GM12801 (cell line): ENCODE data around the gene UBE2G1.

Experiments
- TF ChIP-seq, protein P1 (sequence below): IDR thresholded peaks from one replicate; pipeline ENCODE4 v1.5.1; 2011; ENCODE audit warnings: control low read depth; ENCODE audit not compliant: insufficient read length; ENCODE audit errors: extremely low read depth

The UBE2G1 gene

GRCh38 chr17:4314618-4315017, 51.9 kb downstream of the UBE2G1 start:
- TF ChIP-seq, protein P1, sequence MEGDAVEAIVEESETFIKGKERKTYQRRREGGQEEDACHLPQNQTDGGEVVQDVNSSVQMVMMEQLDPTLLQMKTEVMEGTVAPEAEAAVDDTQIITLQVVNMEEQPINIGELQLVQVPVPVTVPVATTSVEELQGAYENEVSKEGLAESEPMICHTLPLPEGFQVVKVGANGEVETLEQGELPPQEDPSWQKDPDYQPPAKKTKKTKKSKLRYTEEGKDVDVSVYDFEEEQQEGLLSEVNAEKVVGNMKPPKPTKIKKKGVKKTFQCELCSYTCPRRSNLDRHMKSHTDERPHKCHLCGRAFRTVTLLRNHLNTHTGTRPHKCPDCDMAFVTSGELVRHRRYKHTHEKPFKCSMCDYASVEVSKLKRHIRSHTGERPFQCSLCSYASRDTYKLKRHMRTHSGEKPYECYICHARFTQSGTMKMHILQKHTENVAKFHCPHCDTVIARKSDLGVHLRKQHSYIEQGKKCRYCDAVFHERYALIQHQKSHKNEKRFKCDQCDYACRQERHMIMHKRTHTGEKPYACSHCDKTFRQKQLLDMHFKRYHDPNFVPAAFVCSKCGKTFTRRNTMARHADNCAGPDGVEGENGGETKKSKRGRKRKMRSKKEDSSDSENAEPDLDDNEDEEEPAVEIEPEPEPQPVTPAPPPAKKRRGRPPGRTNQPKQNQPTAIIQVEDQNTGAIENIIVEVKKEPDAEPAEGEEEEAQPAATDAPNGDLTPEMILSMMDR: no peak

DNA sequence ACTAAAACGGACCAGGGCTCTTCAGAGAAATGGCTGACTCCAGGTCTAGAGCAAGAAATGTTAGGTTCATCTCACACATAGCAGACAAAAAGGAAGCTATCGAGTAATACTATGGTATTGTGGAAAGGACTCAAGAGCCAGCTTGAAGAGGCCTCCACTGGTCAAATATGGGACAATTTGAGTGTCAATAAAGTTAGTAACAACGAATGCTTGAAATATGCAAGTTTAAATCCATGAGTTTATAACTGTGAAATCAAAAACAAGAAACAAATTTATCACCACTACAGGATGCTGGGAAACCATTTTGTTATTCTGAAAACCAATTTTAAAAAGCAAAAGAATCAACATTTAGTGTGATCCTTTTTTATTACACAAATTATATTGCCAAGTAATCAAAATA, 52.3 kb downstream of the UBE2G1 start:
- TF ChIP-seq, protein P1: no peak

GRCh38 chr17:4313221-4314114, 53.0 kb downstream of the UBE2G1 start:
- TF ChIP-seq, protein P1: no peak

GRCh38 chr17:4310354-4311060, 56.0 kb downstream of the UBE2G1 start:
- TF ChIP-seq, protein P1: no peak

DNA sequence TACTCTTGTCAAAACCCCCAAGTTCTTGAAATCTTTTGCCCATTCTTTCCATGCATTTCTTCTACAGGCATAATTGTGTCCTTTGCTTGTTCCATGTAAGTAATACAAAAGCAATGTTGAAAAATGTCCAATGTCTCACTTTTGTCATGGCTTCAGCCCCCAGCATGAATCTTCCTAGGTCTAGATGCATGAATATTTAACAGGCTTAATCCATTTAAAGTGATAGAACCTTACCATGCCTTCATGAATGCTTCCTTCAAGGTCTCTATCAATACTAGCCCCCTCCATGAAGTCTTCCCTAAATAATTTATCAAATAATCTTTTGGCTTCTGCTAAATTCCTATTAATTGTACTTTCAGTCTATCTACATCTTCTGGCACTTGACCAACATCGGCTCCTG, 56.6 kb downstream of the UBE2G1 start:
- TF ChIP-seq, protein P1: no peak

GRCh38 chr17:4307179-4307930, 59.1 kb downstream of the UBE2G1 start:
- TF ChIP-seq, protein P1: no peak

DNA sequence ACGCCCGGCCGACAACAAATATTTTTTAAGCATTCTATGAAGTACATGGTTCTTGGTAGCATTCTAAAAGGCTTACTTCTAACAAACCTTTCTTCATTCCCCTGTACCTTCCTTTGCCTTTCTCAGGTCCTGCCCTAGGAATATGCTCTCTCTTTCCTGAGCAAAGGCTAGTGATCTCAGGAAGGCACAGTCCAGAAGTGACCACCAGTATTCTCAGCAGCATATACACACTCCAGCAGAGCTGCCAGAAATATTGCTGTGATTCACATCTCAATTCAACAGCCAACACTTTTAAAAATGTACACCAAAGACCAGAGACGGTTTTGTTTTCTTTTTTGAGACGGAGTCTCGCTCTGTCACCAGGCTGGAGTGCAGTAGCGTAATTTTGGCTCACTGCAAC, 61.3 kb downstream of the UBE2G1 start:
- TF ChIP-seq, protein P1: no peak
